ENCODE results near the gene PPP1R14B.

Gene PPP1R14B

GRCh38 chr11:64204464-64204989, 42.2 kb downstream of the PPP1R14B start:
- no peak overlapping the region for H3K27ac ChIP-seq
- TF ChIP-seq CTCF (conservative IDR thresholded peaks at IDR 0.05) (no peak; the same call in 1 of the 2 replicates), ZFX (IDR thresholded peaks at IDR 0.05) (no peak)

GRCh38 chr11:64204080-64204440, 42.7 kb downstream of the PPP1R14B start:
- TF ChIP-seq CTCF (conservative IDR thresholded peaks at IDR 0.05) (no peak), ZFX (IDR thresholded peaks at IDR 0.05) (no peak)
- H3K27ac ChIP-seq = no peak overlapping the region

GRCh38 chr11:64203421-64204079, 43.2 kb downstream of the PPP1R14B start:
- TF ChIP-seq ZFX (IDR thresholded peaks at IDR 0.05) (no peak), CTCF (conservative IDR thresholded peaks at IDR 0.05) (no peak)
- no peak overlapping the region for H3K27ac ChIP-seq

GRCh38 chr11:64202992-64203391, 43.8 kb downstream of the PPP1R14B start:
- TF ChIP-seq ZFX (IDR thresholded peaks at IDR 0.05) (no peak), CTCF (conservative IDR thresholded peaks at IDR 0.05) (no peak)
- H3K27ac ChIP-seq = no peak overlapping the region

GRCh38 chr11:64201543-64201942, 45.2 kb downstream of the PPP1R14B start:
- H3K27ac ChIP-seq = no peak overlapping the region
- TF ChIP-seq CTCF (conservative IDR thresholded peaks at IDR 0.05) (no peak), ZFX (IDR thresholded peaks at IDR 0.05) (no peak)

GRCh38 chr11:64198511-64198910, 48.2 kb downstream of the PPP1R14B start:
- TF ChIP-seq CTCF (conservative IDR thresholded peaks at IDR 0.05) (no peak), ZFX (IDR thresholded peaks at IDR 0.05) (no peak)

GRCh38 chr11:64196626-64197025, 50.1 kb downstream of the PPP1R14B start:
- TF ChIP-seq ZFX (IDR thresholded peaks at IDR 0.05) (no peak), CTCF (conservative IDR thresholded peaks at IDR 0.05) (no peak)
- H3K27ac ChIP-seq = no peak overlapping the region

More at GRCh38 chr11:64198511-64198910, 48.2 kb downstream of the PPP1R14B start:
- H3K27ac ChIP-seq = no peak overlapping the region

All from C4-2B (cell line).